Measurements from ENCODE around the gene ARF6.
A peak's percentile ranks its signal among the peaks of the same experiment; 100 is the strongest.

ARF6 gene

GRCh38 chr14:49879646-49880204 is 13.2 kb upstream of the ARF6 start (continued):
- TF ChIP-seq ZSCAN5A (tag by site-specific recombination; IDR thresholded peaks at IDR 0.05) (no peak), ZFP69B (tag by site-specific recombination; IDR thresholded peaks at IDR 0.05) (no peak), ZNF558 (tag by site-specific recombination; IDR thresholded peaks at IDR 0.05) (no peak), ZNF513 (tag by site-specific recombination; IDR thresholded peaks at IDR 0.05) (no peak), ZNF610 (tag by site-specific recombination; IDR thresholded peaks at IDR 0.05; ENCODE audit: borderline replicate concordance) (no peak), KLF16 (tag by site-specific recombination; IDR thresholded peaks at IDR 0.05) (no peak), ZNF426 (tag by site-specific recombination; IDR thresholded peaks at IDR 0.05) (no peak), KLF10 (tag by site-specific recombination; IDR thresholded peaks at IDR 0.05) (no peak), EGR2 (tag by site-specific recombination; IDR thresholded peaks at IDR 0.05; ENCODE audit: low read depth) (0 out of 2 replicates have a peak, but pooled peaks have one; percentile 16), RBAK (tag by site-specific recombination; IDR thresholded peaks at IDR 0.05) (no peak), ZNF701 (tag by site-specific recombination; IDR thresholded peaks at IDR 0.05) (no peak), ZNF112 (tag by site-specific recombination; IDR thresholded peaks at IDR 0.05) (no peak), ZBTB48 (tag by site-specific recombination; IDR thresholded peaks at IDR 0.05) (no peak), ZNF423 (tag by site-specific recombination; IDR thresholded peaks at IDR 0.05) (no peak), ZNF148 (tag by site-specific recombination; IDR thresholded peaks at IDR 0.05; ENCODE audit: borderline replicate concordance) (no peak), ZNF394 (tag by site-specific recombination; IDR thresholded peaks at IDR 0.05; ENCODE audit: borderline replicate concordance) (no peak), ZBTB17 (tag by site-specific recombination; IDR thresholded peaks at IDR 0.05) (0 out of 2 replicates have a peak, but pooled peaks have one; percentile 29), REPIN1 (tag by site-specific recombination; IDR thresholded peaks at IDR 0.05; ENCODE audit: low read depth) (no peak), ZNF169 (tag by site-specific recombination; IDR thresholded peaks at IDR 0.05) (no peak), ZNF362 (tag by site-specific recombination; IDR thresholded peaks at IDR 0.05) (no peak), SETDB1 (IDR thresholded peaks at IDR 0.05; ENCODE audit: insufficient read length, low read length) (no peak), TSHZ1 (tag by site-specific recombination; IDR thresholded peaks at IDR 0.05; ENCODE audit: borderline replicate concordance) (no peak), ZNF571 (tag by site-specific recombination; IDR thresholded peaks at IDR 0.05) (no peak), BCL11B (tag by site-specific recombination; IDR thresholded peaks at IDR 0.05; ENCODE audit: low read depth) (no peak), SALL2 (tag by site-specific recombination; IDR thresholded peaks at IDR 0.05; ENCODE audit: borderline replicate concordance) (no peak), BCL11A (tag by site-specific recombination; IDR thresholded peaks at IDR 0.05; ENCODE audit: low read depth) (no peak), OVOL3 (tag by site-specific recombination; IDR thresholded peaks at IDR 0.05) (no peak), ZNF621 (tag by site-specific recombination; IDR thresholded peaks at IDR 0.05) (no peak), ZFP37 (tag by site-specific recombination; IDR thresholded peaks at IDR 0.05) (0 out of 2 replicates have a peak, but pooled peaks have one; percentile 41), ZNF248 (tag by site-specific recombination; IDR thresholded peaks at IDR 0.05) (no peak), ZNF10 (tag by site-specific recombination; IDR thresholded peaks at IDR 0.05) (peak; percentile 67; the same call in 1 of the 2 replicates), GLI4 (tag by site-specific recombination; IDR thresholded peaks at IDR 0.05) (no peak), KLF8 (tag by site-specific recombination; IDR thresholded peaks at IDR 0.05) (no peak)
